CD14-positive monocyte (primary cell): ENCODE data around the gene TSHZ2. TPM values are rescaled to one million over a fixed set of nuclear protein-coding genes. Genes with fewer than 3 reads are reported as not detected.
A peak's percentile ranks its signal among the peaks of the same experiment; 100 is the strongest.

Experiments
- DNase-seq, 3 donors: peaks; one replicate each; pipeline ENCODE4 v3.0.0-alpha.2; 2011 to 2022
- H2AFZ ChIP-seq: 2 replicates; pipeline ENCODE4 v1.6.0; 2012; ENCODE audit warnings: mild to moderate bottlenecking, low read depth, low read length, inconsistent platforms; ENCODE audit not compliant: insufficient read depth, poor library complexity, severe bottlenecking
- H3K27ac ChIP-seq, 2 donors: 1 replicate in 1 of 2; 2 replicates in 1 of 2; pipeline ENCODE4 v1.5.1; 2012 to 2013; ENCODE audit warnings: low read length in 2 of 2, control low read depth in 1 of 2, inconsistent platforms in 1 of 2, low read depth in 1 of 2, mild to moderate bottlenecking in 1 of 2
- H3K27me3 ChIP-seq, 2 donors: one replicate each; pipeline versions ENCODE4 v1.6.0 to v1.6.1; 2011 to 2013; ENCODE audit warnings: low read length in 2 of 2; ENCODE audit not compliant: control insufficient read depth in 2 of 2, insufficient read depth in 2 of 2
- H3K36me3 ChIP-seq, 2 donors: replicated peaks in 1 of 2; 1 replicate in 1 of 2; 2 replicates in 1 of 2; pipeline versions ENCODE4 v1.5.1 to v1.6.1; 2012 to 2013; ENCODE audit warnings: low read length in 2 of 2, control low read depth in 1 of 2, inconsistent platforms in 1 of 2, mild to moderate bottlenecking in 1 of 2; ENCODE audit not compliant: insufficient read depth in 2 of 2, control insufficient read depth in 1 of 2
- H3K4me1 ChIP-seq, 2 donors: 1 replicate in 1 of 2; 2 replicates in 1 of 2; pipeline versions ENCODE4 v1.5.1 to v1.6.1; 2012 to 2013; ENCODE audit warnings: low read length in 2 of 2, control low read depth in 1 of 2, inconsistent platforms in 1 of 2, mild to moderate bottlenecking in 1 of 2, moderate library complexity in 1 of 2; ENCODE audit not compliant: insufficient read depth in 2 of 2, control insufficient read depth in 1 of 2
- H3K4me2 ChIP-seq: replicated peaks from 2 replicates; pipeline ENCODE3; 2012; ENCODE audit warnings: low read length, moderate library complexity, mild to moderate bottlenecking; ENCODE audit not compliant: poor library complexity, severe bottlenecking; ENCODE audit errors: extremely low read depth
- H3K4me3 ChIP-seq, 3 experiments: fragments of 200-600 bp in 1 of 3; sonication (generic) in 1 of 3; replicated peaks in 1 of 3; 1 replicate in 2 of 3; 2 replicates in 1 of 3; pipeline ENCODE4 v1.5.1; 2011 to 2013; ENCODE audit warnings: low read length in 3 of 3, mild to moderate bottlenecking in 3 of 3, control low read depth in 2 of 3, low read depth in 2 of 3, inconsistent platforms in 1 of 3, moderate library complexity in 1 of 3
- H3K79me2 ChIP-seq: 2 replicates; pipeline ENCODE4 v1.6.0; 2012; ENCODE audit warnings: mild to moderate bottlenecking, control low read depth, inconsistent platforms, low read length, moderate library complexity; ENCODE audit not compliant: insufficient read depth
- H3K9ac ChIP-seq: 2 replicates; pipeline ENCODE4 v1.6.0; 2017; ENCODE audit warnings: low read length, mild to moderate bottlenecking; ENCODE audit not compliant: insufficient read depth, poor library complexity, severe bottlenecking
- H3K9me3 ChIP-seq, 2 donors: replicated peaks in 1 of 2; 1 replicate in 1 of 2; 2 replicates in 1 of 2; pipeline versions ENCODE4 v1.5.1 to v1.6.1; 2012 to 2013; ENCODE audit warnings: low read length in 2 of 2, control low read depth in 1 of 2; ENCODE audit not compliant: control insufficient read depth in 1 of 2, insufficient read depth in 1 of 2
- H4K20me1 ChIP-seq: 2 replicates; pipeline ENCODE4 v1.6.0; 2012; ENCODE audit warnings: mild to moderate bottlenecking, low read length, control low read depth, moderate library complexity; ENCODE audit not compliant: insufficient read depth
- H3K27ac Mint-ChIP-seq, 7 donors: one replicate each; pipeline ENCODE4 v1.8.0; 2020; ENCODE audit warnings: mild to moderate bottlenecking in 7 of 7, mixed read lengths in 7 of 7, moderate library complexity in 6 of 7, inconsistent platforms in 2 of 7
- H3K27me3 Mint-ChIP-seq, 3 donors: one replicate each; pipeline ENCODE4 v1.8.0; 2021 to 2022; ENCODE audit warnings: low read depth in 3 of 3, mild to moderate bottlenecking in 3 of 3, mixed read lengths in 3 of 3, moderate library complexity in 3 of 3, inconsistent platforms in 1 of 3
- H3K36me3 Mint-ChIP-seq, 2 donors: one replicate each; pipeline ENCODE4 v1.8.0; 2020; ENCODE audit warnings: mixed read lengths in 2 of 2, inconsistent platforms in 1 of 2, mild to moderate bottlenecking in 1 of 2
- H3K4me1 Mint-ChIP-seq: one replicate; pipeline ENCODE4 v1.8.0; 2020; ENCODE audit warnings: mild to moderate bottlenecking, mixed read lengths
- H3K4me3 Mint-ChIP-seq, 2 donors: one replicate each; pipeline ENCODE4 v1.8.0; 2020; ENCODE audit warnings: mild to moderate bottlenecking in 2 of 2, mixed read lengths in 2 of 2, moderate library complexity in 1 of 2
- H3K9me3 Mint-ChIP-seq, 7 donors: one replicate each; pipeline ENCODE4 v1.8.0; 2020 to 2022; ENCODE audit warnings: mixed read lengths in 7 of 7, mild to moderate bottlenecking in 6 of 7, moderate library complexity in 6 of 7, inconsistent platforms in 2 of 7
- WGBS: methylation state at CpG from one replicate; pipeline ENCODE4 v1.1.5; 2013; ENCODE audit warnings: missing lambda C conversion rate; ENCODE audit not compliant: insufficient coverage; 5-methylcytosine and 5-hydroxymethylcytosine counted together
- intact Hi-C, 2 donors: fragments of 100-400 bp; cut with micrococcal nuclease; formaldehyde crosslinking; loops; one replicate each; pipeline versions ENCODE4 v1.15.0 to v1.15.1; 2023
- polyA plus RNA-seq, 3 donors: library from polyadenylated mRNA; depleted of rRNA in 1 of 3; unstranded in 2 of 3; stranded (reverse) in 1 of 3; fragments of 300-500 nt in 2 of 3; fragments of >200 nt in 1 of 3; fragmentation: Illumina TruSeq in 2 of 3; gene quantifications; 1 replicate in 2 of 3; 2 replicates in 1 of 3; pipeline ENCODE4 v1.2.3, GENCODE V29; 2012 to 2021
- TF ChIP-seq, protein P1 (sequence below): fragments of 200-600 bp; IDR thresholded peaks from one replicate; pipeline ENCODE4 v1.8.0; 2022; ENCODE audit warnings: antibody characterized with exemption, mild to moderate bottlenecking

The TSHZ2 gene
- polyA plus RNA-seq, 3 donors, result not detected

DNA sequence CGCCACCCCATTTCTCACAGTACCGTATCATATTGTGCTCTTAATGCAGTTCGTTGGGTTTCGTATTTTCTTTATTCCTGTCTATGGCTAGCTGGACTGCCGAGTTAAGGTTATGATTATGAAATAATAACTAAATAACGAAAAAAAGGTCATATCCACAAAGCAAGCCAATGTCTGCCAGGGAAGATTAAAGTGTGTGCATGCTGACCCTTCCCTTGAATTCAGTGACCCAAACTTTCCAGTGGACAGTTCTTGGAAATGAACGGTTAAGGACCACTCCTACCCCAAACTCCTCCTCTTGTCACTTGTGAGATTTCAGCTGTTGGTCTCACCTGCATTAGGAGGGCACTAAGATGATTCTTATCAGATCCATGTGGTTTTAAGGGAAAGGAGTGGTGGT lies 449.9 kb downstream of the TSHZ2 start:
- Histone ChIP-seq H3K9ac (no peak overlapping the region), H3K4me3 (no peak overlapping the region), H3K36me3 (no peaks in the 10 kb centered on the region), H2AFZ (no peak overlapping the region), H3K9me3 (peaks cover 0 to 3% of the 10 kb centered on the region in 2 donors), H3K27me3 (no peaks in the 10 kb centered on the region), H4K20me1 (no peaks in the 10 kb centered on the region), H3K27ac (no peak overlapping the region), H3K4me2 (no peak overlapping the region), H3K4me1 (peaks cover 9 to 11% of the 10 kb centered on the region in 2 donors), H3K79me2 (no peaks in the 10 kb centered on the region)
- Mint-ChIP-seq H3K4me3 (no peak overlapping the region), H3K27ac (no peak overlapping the region), H3K27me3 (peaks cover 2 to 10% (median 4%) of the 10 kb centered on the region in 3 donors), H3K4me1 (peaks cover 13% of the 10 kb centered on the region), H3K9me3 (peaks cover 0 to 7% (median 5%) of the 10 kb centered on the region in 7 donors), H3K36me3 (peaks cover 0 to 2% of the 10 kb centered on the region in 2 donors)
- DNase-seq, result no peak
- WGBS, result 100% methylated on average over 2 of the region's 7 CpGs
- TF ChIP-seq, protein P1, sequence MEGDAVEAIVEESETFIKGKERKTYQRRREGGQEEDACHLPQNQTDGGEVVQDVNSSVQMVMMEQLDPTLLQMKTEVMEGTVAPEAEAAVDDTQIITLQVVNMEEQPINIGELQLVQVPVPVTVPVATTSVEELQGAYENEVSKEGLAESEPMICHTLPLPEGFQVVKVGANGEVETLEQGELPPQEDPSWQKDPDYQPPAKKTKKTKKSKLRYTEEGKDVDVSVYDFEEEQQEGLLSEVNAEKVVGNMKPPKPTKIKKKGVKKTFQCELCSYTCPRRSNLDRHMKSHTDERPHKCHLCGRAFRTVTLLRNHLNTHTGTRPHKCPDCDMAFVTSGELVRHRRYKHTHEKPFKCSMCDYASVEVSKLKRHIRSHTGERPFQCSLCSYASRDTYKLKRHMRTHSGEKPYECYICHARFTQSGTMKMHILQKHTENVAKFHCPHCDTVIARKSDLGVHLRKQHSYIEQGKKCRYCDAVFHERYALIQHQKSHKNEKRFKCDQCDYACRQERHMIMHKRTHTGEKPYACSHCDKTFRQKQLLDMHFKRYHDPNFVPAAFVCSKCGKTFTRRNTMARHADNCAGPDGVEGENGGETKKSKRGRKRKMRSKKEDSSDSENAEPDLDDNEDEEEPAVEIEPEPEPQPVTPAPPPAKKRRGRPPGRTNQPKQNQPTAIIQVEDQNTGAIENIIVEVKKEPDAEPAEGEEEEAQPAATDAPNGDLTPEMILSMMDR, result no peak
- intact Hi-C loops, result no loop called here

GRCh38 chr20:53423587-53424146 lies 451.5 kb downstream of the TSHZ2 start:
- H4K20me1 ChIP-seq, result no peaks in the 10 kb centered on the region
- no peak for DNase-seq
- Mint-ChIP-seq H3K27me3 (peaks cover 2 to 8% (median 2%) of the 10 kb centered on the region in 3 donors), H3K9me3 (peaks cover 2 to 7% (median 6%) of the 10 kb centered on the region in 7 donors), H3K4me3 (no peak overlapping the region), H3K36me3 (peaks cover 0 to 4% of the 10 kb centered on the region in 2 donors), H3K4me1 (peaks cover 13% of the 10 kb centered on the region), H3K27ac (peak overlapping the region in 1 of 7 donors; percentile 18)
- no peak overlapping the region for H3K4me2 ChIP-seq
- H3K4me1 ChIP-seq, result peaks cover 9 to 11% of the 10 kb centered on the region in 2 donors
- no peaks in the 10 kb centered on the region for H3K79me2 ChIP-seq
- WGBS, result 98% methylated on average over 11 of the region's 12 CpGs
- peaks cover 0 to 3% of the 10 kb centered on the region in 2 donors for H3K9me3 ChIP-seq
- TF ChIP-seq, protein P1, result no peak
- no peak overlapping the region for H3K9ac ChIP-seq
- no peak overlapping the region for H3K27ac ChIP-seq
- no peaks in the 10 kb centered on the region for H3K36me3 ChIP-seq
- intact Hi-C loops, result no loop called here
- H3K27me3 ChIP-seq, result no peaks in the 10 kb centered on the region
- H3K4me3 ChIP-seq, result no peak overlapping the region
- H2AFZ ChIP-seq, result no peak overlapping the region
